Adrenal gland (tissue), 5 donors: ENCODE results near the gene WDR72.

ENCODE experiments used
- CTCF ChIP-seq, 6 experiments: fragments of 450-650 bp in 4 of 6; fragments of 200-600 bp in 2 of 6; sonication (generic) in 1 of 6; IDR thresholded peaks; 1 replicate in 5 of 6; 2 replicates in 1 of 6; pipeline versions ENCODE4 v1.5.1 to v1.8.0; 2016 to 2021; ENCODE audit warnings: antibody characterized with exemption in 6 of 6, mild to moderate bottlenecking in 2 of 6, moderate library complexity in 1 of 6
- POLR2A ChIP-seq, 2 donors: fragments of 450-650 bp; IDR thresholded peaks; one replicate each; pipeline ENCODE4 v1.6.1; 2017; ENCODE audit warnings: antibody characterized with exemption in 2 of 2, mild to moderate bottlenecking in 2 of 2, moderate library complexity in 1 of 2
- donor health status: DM: no; HTN: no; CAD: no.

DNA sequence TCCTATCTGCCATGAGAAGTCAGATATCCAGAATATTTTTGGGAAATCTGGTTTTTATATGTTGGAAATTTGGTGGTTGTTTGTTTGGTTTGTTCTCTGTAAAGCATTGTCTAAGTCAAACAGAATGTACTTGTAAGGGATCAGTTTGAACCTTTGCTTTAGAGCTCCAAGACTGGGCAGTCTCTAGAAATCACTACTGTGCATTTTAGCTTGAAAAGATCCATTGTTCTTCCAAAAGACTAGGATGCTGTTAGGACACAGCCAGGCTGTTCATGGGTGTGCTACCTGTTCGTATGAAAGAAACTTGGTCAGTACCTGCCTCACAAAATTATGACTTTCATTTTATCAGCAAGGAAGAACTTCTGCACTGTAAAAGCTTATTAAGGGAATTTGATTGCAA lies 182.6 kb downstream of the WDR72 start:
- TF ChIP-seq POLR2A (IDR thresholded peaks at IDR 0.05) (no peak), CTCF (IDR thresholded peaks at IDR 0.05) (no peak)
